A549 (cell line): ENCODE results near the gene TSPAN8.

Experiments
- CEBPB ChIP-seq, 2 experiments: fragments of >200 bp in 1 of 2; sonication (Bioruptor Twin) in 1 of 2; formaldehyde crosslinking in 1 of 2; IDR thresholded peaks; 2 replicates each; pipeline ENCODE4 v1.6.1; 2012 to 2016
- CHD2 ChIP-seq: fragments of 150-350 bp; IDR thresholded peaks from 2 replicates; pipeline ENCODE4 v1.6.1; 2014; ENCODE audit warnings: low read length; ENCODE audit not compliant: partially characterized antibody
- CTCF ChIP-seq: fragments of >200 bp; sonication (Bioruptor Twin); formaldehyde crosslinking; IDR thresholded peaks from 3 replicates; pipeline ENCODE4 v1.5.1; 2016
- E2F6 ChIP-seq: IDR thresholded peaks from 2 replicates; pipeline ENCODE4 v1.6.1; 2012; ENCODE audit warnings: low read depth, borderline replicate concordance
- EP300 ChIP-seq, 2 experiments: fragments of >200 bp; sonication (Bioruptor Twin); formaldehyde crosslinking; IDR thresholded peaks; 2 replicates in 1 of 2; 3 replicates in 1 of 2; pipeline ENCODE4 v1.6.1; 2016 to 2017
- HDAC2 ChIP-seq: fragments of 200-600 bp; sonication (generic); IDR thresholded peaks from 2 replicates; pipeline ENCODE4 v1.6.1; 2016
- HOXA7 ChIP-seq: fragments of 250-450 bp; sonication (Bioruptor Pico); IDR thresholded peaks from 2 replicates; pipeline ENCODE4 v1.5.0; 2020; ENCODE audit warnings: mild to moderate bottlenecking, moderate library complexity
- MAFK ChIP-seq: fragments of 450-650 bp; IDR thresholded peaks from 2 replicates; pipeline ENCODE4 v1.6.1; 2014; ENCODE audit not compliant: partially characterized antibody
- RAD21 ChIP-seq, 2 experiments: fragments of >200 bp in 1 of 2; sonication (Bioruptor Twin) in 1 of 2; formaldehyde crosslinking in 1 of 2; IDR thresholded peaks in 1 of 2; conservative IDR thresholded peaks in 1 of 2; 2 replicates in 1 of 2; 3 replicates in 1 of 2; pipeline ENCODE4 v1.6.1; 2012 to 2018; ENCODE audit warnings: inconsistent platforms in 1 of 2
- REST ChIP-seq: fragments of 200-600 bp; sonication (generic); IDR thresholded peaks from 2 replicates; pipeline ENCODE4 v1.6.1; 2016; ENCODE audit warnings: antibody characterized with exemption, mild to moderate bottlenecking, moderate library complexity
- RNF2 ChIP-seq: fragments of 200-600 bp; sonication (generic); IDR thresholded peaks from 2 replicates; pipeline ENCODE4 v1.6.1; 2016; ENCODE audit warnings: low read depth, mild to moderate bottlenecking, antibody characterized with exemption, moderate library complexity, borderline replicate concordance
- SREBF2 ChIP-seq: fragments of 450-650 bp; IDR thresholded peaks from 2 replicates; pipeline ENCODE4 v1.6.1; 2014; ENCODE audit warnings: mild to moderate bottlenecking, moderate library complexity
- TP53 ChIP-seq: fragments of 250-450 bp; sonication (Bioruptor Pico); IDR thresholded peaks from 2 replicates; pipeline ENCODE4 v1.5.0; 2021; ENCODE audit warnings: mild to moderate bottlenecking, moderate library complexity

DNA sequence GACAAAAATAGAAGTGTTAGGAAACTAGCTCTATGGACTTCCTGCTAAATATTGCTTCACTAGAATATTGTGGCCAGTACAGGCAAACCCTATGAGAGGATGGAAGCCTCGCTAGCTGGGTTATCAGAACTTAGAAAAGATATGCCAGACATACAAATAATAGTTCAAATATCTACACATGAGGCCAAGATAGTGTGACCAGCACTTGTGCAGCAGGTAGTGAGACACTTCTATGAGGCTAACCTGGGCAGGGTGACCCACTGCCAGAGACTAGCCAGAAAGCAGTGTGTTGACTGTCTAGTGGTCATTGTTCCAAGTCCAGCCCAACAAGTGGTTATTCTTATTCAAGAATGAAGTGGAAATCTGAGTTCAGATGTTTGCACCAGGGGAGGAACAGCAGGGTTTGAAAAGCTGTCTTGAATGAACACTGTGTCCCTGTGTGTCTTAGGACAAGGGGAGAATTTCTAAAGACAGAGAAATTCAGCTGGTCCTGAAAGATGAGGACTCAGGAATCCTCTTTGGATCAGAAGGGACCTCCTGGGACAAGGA lies 16.3 kb downstream of the TSPAN8 start:
- TF ChIP-seq RNF2: no peak
- no peak for TF ChIP-seq HDAC2
- TF ChIP-seq HOXA7: no peak
- TF ChIP-seq EP300 (IDR thresholded peaks at IDR 0.05): no peak
- TF ChIP-seq SREBF2: no peak
- no peak for TF ChIP-seq CEBPB (IDR thresholded peaks at IDR 0.05)
- TF ChIP-seq CTCF: no peak
- TF ChIP-seq TP53 (CRISPR knock-in tag): no peak
- TF ChIP-seq REST: no peak
- no peak for TF ChIP-seq RAD21 (conservative IDR thresholded peaks at IDR 0.05 in 1 of 2, IDR thresholded peaks at IDR 0.05 in 1 of 2)
- no peak for TF ChIP-seq MAFK
- no peak for TF ChIP-seq CHD2
- TF ChIP-seq E2F6: no peak
